Lower lobe of right lung (tissue), 2 donors: ENCODE data around the gene VEGFA. TPM values are rescaled to one million over a fixed set of nuclear protein-coding genes. Genes with fewer than 3 reads are reported as not detected.
A peak's percentile ranks its signal among the peaks of the same experiment; 100 is the strongest.

Source experiments
- ATAC-seq, 2 donors: fragments of 200-7000 bp; cut with Tn5 transposase; one replicate each; pipeline ENCODE4 v1.9.1; 2020 to 2022; ENCODE audit warnings: mild to moderate bottlenecking in 2 of 2, moderate library complexity in 2 of 2
- DNase-seq: peaks from one replicate; pipeline ENCODE4 v3.0.0-alpha.2; 2020
- H3K27ac ChIP-seq: fragments of 200-600 bp; one replicate; pipeline ENCODE4 v1.8.0; 2022
- H3K27me3 ChIP-seq: fragments of 200-600 bp; one replicate; pipeline ENCODE4 v1.8.0; 2022; ENCODE audit warnings: low read depth
- H3K36me3 ChIP-seq: fragments of 200-600 bp; one replicate; pipeline ENCODE4 v1.8.0; 2022; ENCODE audit warnings: mild to moderate bottlenecking
- H3K4me1 ChIP-seq: fragments of 200-600 bp; one replicate; pipeline ENCODE4 v1.8.0; 2022
- H3K4me3 ChIP-seq: fragments of 200-600 bp; one replicate; pipeline ENCODE4 v1.8.0; 2022; ENCODE audit warnings: mild to moderate bottlenecking
- H3K9me3 ChIP-seq: fragments of 200-600 bp; one replicate; pipeline ENCODE4 v1.8.0; 2022
- CTCF ChIP-seq: fragments of 200-600 bp; IDR thresholded peaks from one replicate; pipeline ENCODE4 v1.8.0; 2022; ENCODE audit warnings: antibody characterized with exemption, mild to moderate bottlenecking
- intact Hi-C: fragments of 100-400 bp; cut with DNase I; formaldehyde crosslinking; loops from one replicate; pipeline ENCODE4 v1.11.0; 2022
- total RNA-seq: library from RNA; stranded (reverse); fragmentation: NEBNext Ultra II Directional; extraction: Animal tissue kit (Norgen Biotek cat#: 25700); gene quantifications from one replicate; pipeline ENCODE4 v1.2.1, GENCODE V29; 2021
- donor health status: DM: no; HTN: yes; CAD: no; lungs with severe emphysema.

The VEGFA gene
- total RNA-seq, 1 donor from 2014 or later: 196 TPM

DNA sequence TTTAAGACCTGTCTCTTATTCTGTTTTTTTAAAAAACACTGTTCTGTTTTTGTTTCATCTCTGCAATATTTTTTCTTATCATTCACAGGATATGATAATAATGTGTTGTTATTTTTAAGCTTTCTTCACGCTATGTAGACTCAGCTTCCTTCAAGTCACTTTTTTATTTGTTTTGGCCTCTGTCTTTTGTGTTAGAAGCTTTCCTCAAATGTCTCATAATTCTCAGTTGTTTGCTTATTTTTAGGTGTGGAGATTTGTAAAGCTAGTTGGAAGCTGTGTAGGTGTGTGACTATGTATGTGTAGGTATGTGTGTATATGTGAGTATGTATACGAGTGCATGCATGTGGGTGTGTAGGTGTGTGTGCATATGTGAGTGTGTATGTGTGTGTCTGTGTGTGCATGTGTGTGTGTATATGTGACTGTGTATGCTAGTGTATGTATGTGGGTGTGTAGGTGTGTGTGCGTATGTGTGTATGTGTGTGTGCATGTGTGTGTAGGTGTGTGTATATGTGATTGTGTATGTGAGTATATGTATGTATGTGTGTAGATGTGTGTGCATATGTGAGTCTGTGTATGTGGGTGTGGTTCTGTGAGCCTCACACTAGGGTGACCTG, 16.3 kb upstream of the VEGFA start:
- no peak overlapping the region for H3K4me3 ChIP-seq
- intact Hi-C loops: no loop called here
- no peak overlapping the region for H3K27ac ChIP-seq
- ATAC-seq (no peak), DNase-seq (no peak)
- H3K27me3 ChIP-seq: no peaks in the 10 kb centered on the region
- no peaks in the 10 kb centered on the region for H3K9me3 ChIP-seq
- no peaks in the 10 kb centered on the region for H3K36me3 ChIP-seq
- no peak for TF ChIP-seq CTCF
- H3K4me1 ChIP-seq: peaks cover 9% of the 10 kb centered on the region

- no peaks in the 10 kb centered on the region for H3K9me3 ChIP-seq
- H3K4me3 ChIP-seq: no peak overlapping the region
- no peak for TF ChIP-seq CTCF
- DNase-seq (peak; percentile 44), ATAC-seq (no peak)
- no peaks in the 10 kb centered on the region for H3K36me3 ChIP-seq
- intact Hi-C loops: no loop called here
- peaks cover 20% of the 10 kb centered on the region for H3K4me1 ChIP-seq
- H3K27me3 ChIP-seq: no peaks in the 10 kb centered on the region
- peak overlapping the region; percentile 15 for H3K27ac ChIP-seq
Measured at GRCh38 chr6:43757966-43758616, 11.9 kb upstream of the VEGFA start.

DNA sequence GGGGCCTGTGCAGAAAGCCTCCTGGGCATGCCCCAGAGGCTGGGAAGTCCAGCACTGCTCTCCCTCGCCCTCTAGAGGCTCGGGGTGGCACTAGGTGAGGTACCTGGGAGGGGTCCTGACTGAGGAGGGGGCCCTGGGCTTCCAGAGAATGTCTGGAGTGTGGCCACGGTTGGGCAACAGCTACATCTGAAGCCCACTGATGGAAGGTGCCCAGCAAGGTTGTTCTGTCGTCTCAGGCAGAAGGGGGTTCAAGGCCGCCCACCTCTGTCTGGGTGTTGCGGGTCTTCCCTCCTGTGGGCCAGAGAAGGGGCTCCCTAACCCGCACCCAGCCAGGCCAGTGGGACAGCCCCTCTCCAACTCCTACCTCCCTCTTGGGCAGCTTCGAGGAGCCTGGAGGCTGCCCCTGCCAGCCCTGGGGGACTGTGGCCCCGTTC, 11.4 kb upstream of the VEGFA start:
- Histone ChIP-seq H3K27me3 (no peaks in the 10 kb centered on the region), H3K27ac (peak overlapping the region; percentile 15), H3K4me1 (peaks cover 20% of the 10 kb centered on the region), H3K4me3 (no peak overlapping the region), H3K36me3 (no peaks in the 10 kb centered on the region), H3K9me3 (no peaks in the 10 kb centered on the region)
- TF ChIP-seq CTCF: peak; percentile 62
- ATAC-seq (peak; percentile 50 to 64), DNase-seq (peak; percentile 52)
- intact Hi-C loops: no loop called here

GRCh38 chr6:43759136-43759906, 10.7 kb upstream of the VEGFA start:
- ATAC-seq (peak; percentile 19 to 39), DNase-seq (peak; percentile 20)
- H3K27ac ChIP-seq: peak overlapping the region; percentile 67
- H3K4me1 ChIP-seq: peaks cover 20% of the 10 kb centered on the region
- H3K36me3 ChIP-seq: no peaks in the 10 kb centered on the region
- intact Hi-C loops: no loop called here
- TF ChIP-seq CTCF: no peak
- H3K4me3 ChIP-seq: no peak overlapping the region
- H3K9me3 ChIP-seq: no peaks in the 10 kb centered on the region
- H3K27me3 ChIP-seq: no peaks in the 10 kb centered on the region

- TF ChIP-seq CTCF: no peak
- Histone ChIP-seq H3K27ac (peak overlapping the region; percentile 67), H3K9me3 (no peaks in the 10 kb centered on the region), H3K27me3 (no peaks in the 10 kb centered on the region), H3K4me1 (peaks cover 20% of the 10 kb centered on the region), H3K36me3 (no peaks in the 10 kb centered on the region), H3K4me3 (no peak overlapping the region)
- intact Hi-C loops: no loop called here
- DNase-seq (peak; percentile 50), ATAC-seq (peak; percentile 85 to 86)
Measured at GRCh38 chr6:43759907-43760206, 10.2 kb upstream of the VEGFA start.
